GM21576 (cell line): ENCODE measurements around the gene SETBP1.

Experiments used
- ATAC-seq: cut with Tn5 transposase; IDR thresholded peaks from one replicate; pipeline ENCODE4 v1.9.1; 2021; ENCODE audit warnings: mild to moderate bottlenecking, moderate library complexity; ENCODE audit not compliant: unreplicated experiment

SETBP1 gene

DNA sequence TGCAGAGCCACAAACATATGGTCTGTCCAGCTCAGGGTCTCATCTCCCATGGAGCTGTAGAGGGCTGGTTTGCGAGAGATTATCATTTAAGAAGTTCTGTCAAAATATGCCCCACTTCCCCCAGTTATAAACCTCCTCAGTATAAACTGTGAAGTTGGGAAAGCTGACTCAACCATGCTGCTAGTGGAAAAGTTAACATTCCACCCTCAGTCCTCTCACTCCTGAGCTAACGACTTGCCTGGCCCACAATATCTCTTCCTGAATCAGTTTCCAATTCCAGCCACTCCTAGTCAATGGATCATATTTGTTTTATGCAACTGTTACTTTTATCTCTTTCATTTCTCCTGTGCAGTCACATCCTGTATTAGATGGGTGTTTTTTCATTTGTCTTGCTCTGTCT, 326.2 kb downstream of the SETBP1 start:
- ATAC-seq = no peak

DNA sequence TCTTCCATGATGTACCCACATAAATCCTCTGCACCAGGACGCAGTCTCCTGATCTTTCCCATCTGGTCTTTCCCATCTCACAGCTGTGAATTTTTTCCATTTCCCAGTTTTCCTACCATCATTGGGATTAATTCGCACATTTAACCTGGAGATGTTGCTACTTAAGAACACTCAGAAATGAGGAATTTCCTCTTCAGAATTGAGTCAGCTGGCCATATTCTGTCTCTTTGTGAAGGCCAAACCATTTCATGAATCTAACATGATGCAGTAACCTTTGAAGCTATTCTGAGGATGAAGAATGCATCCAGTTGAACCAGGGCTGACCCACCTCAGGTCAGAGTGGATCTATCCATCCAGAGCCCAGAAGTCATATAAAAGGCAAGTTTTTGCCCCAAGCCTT, 326.8 kb downstream of the SETBP1 start:
- ATAC-seq = no peak

DNA sequence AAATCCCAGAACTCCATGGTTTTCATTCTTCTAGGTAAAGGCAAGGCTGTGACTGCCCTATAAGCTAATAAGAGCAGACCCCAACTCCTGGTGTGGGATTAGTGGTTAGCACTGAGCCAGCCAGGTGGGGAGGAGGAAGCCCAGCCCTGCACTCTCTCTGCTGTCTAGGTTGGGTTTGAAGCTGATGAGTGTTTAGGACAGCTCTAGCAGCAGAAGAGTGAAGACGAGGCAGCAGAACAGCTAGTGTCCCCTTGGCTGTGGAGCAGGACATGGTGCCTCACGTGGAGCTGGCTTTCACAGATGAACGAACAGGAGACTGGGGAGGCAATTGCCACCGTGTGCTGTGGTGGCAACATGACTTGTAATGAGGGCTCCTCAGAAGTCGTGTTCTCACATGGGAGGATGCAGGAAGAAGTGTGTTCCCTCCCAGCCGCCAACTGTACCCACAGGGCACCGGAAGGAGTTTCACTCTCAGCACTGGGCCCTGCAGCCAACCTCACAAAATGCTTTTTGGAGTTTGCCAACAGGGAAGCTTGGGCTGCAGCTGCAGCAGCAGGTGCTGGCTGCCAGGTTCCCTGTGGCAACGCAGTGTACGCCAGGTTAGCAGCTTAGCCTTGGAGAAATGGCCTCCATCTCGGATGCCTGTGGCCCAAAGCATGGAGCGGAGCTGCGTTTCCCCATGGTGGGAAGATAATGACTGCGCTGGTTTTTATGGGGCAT, 328.2 kb downstream of the SETBP1 start:
- no peak for ATAC-seq

DNA sequence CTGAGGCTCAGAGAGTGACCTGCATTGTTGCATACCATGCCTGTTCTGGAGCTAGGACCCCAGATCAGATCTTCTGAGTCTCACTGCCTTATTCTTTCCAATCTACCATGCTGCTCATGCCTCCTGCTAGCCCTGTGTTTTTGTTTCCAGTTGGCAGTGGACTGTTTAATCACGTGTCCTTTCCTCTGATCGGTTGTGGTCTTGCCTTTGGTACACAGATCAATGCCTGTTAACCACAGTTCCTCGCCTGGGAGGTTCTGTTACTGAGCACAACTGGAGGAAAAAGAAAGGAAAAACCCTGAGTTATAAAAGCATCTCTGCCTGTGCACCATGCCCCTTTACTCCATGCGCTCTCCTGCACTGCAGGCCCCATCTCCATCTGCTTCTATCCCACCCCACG, 329.1 kb downstream of the SETBP1 start:
- ATAC-seq = no peak

DNA sequence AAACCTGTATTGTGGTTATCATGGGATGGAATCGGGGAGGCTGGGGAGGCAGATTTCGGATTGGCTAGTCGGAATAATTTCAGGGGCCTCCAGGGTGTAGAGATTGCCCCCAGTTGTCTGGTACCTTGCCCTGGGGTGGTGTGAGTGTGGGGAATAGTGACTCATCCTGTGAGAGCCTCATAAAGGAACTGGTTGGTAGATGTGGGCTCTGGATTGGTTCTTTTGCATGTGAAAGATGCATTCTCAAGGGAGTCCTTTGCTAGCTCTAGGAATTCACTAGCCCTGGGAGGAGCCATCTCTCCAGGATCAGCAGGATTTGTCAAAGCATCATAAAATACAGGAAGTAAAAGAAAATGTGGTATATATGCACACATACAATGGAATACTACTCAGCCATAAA, 331.6 kb downstream of the SETBP1 start:
- ATAC-seq = no peak

DNA sequence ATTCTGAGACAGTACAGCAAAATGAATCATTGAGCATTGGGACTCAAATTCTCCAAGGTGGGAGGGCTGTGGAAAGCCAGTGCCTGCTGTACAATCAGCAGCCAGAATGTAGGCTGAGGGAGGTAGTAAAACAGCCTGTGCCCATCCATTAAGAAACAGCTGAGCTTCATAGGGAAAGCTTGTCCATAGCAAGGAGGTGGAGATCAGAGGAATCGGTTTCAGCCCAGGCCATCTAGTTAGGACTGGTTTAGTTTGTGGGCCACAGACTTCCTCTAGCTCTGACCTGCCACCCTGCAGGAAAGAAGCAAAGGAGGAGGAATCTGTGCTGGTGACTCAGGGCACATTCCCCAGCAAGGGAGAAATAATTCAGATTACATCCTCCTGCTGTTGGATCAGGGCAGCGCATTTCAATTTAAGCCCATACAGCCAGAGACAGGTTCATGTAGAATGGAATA, 333.4 kb downstream of the SETBP1 start:
- no peak for ATAC-seq

DNA sequence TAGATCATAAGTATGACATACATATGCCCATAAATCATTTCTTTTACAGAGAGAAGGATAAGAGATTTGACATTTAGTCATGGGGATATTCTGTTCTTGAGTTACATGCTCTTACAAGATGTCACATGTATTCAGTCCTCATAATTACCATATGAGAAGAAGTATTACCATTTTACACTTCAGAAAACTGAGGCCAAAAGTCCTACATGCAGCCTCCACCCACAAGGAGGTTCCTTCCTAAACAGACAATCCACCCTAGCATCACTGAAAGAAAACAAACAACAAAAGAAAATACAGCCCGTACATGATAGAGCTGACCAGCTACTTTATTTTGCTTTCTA, 335.1 kb downstream of the SETBP1 start:
- ATAC-seq = no peak

DNA sequence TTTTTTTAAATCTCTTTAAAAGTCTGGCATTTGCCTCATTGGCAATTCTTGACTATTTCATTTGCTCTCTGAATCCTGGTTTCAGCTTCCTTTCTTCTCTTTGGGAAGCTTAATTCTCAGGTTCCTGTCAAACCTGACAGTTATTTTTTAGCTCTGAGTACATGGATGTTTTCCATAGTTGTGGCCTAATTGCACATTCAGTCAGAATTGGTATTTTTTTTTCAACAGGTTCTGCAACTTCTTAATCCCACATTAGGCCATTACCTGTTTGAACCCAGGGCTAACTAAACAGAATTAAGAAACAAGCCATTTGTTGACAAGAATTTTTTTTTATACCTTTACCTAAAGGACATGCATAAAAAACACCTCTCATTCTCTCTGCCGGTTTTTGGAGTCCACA, 338.8 kb downstream of the SETBP1 start:
- ATAC-seq = no peak

DNA sequence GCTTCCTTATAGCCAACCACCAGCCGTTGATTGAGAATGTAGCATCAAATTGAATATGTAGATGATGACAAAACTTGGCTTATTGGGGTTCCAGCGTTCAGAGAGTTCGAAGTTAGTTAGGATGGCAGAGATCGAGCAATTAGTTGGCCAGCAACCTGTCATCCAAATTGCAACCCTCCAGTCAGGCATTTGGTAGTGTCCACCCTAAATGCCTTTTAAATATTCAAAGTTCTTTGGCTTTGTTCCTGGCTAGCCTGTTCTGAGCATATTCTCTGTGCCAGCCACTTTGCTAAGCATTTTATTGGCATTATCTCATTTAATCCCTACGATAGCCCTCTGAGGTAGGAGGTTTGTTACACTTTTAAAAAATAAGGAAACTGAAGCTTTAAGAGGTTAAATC, 342.8 kb downstream of the SETBP1 start:
- no peak for ATAC-seq

DNA sequence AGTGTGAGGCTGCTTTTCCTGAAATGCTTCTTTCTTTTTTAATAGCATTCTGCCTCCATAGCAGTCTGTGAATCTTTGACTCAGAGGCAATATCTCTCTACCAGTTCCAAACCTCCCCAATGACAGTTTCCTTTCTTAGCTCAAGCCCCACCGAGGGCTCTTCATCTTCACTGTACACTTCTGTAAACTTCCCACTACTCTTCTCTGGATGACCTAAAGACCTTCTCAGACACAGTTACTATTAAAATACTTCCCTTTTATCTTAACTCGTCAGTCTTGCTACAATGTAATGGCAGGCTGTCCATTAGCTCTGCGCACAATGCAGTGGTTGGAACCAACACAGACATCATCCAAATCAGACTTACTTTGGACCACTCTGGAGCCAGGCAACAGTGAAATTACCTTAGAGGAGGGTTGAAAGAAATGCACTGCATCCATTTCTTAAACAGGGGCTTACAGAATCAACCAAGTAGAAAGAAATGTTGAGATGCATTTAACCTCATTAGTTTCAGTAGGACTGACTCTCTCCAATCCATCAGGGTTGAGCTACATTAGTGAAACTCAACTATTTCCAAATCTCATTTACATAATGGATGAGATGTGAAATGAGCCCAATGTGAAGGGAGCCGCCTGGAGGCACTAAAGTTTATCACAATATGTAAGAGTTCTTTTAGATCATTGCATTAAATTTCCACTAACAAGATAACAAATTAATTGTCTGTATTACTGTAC, 343.8 kb downstream of the SETBP1 start:
- no peak for ATAC-seq

DNA sequence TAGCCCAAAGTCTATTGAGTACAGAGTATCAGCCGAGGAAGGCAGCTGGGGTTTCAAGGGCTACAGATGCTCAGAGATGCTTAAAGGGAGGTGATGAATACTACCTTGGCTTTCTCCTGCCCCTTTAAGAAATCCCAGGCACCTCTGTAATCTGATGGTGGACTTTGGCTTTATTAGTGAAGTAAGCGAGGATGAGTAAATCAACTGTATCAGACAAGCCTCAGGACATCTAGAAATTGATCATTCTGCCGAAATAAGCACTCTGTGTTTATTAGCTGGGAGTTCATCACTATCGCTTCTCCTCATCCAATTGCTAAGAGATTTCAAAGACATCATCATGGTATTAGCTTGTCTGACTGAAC, 344.4 kb downstream of the SETBP1 start:
- ATAC-seq = no peak

DNA sequence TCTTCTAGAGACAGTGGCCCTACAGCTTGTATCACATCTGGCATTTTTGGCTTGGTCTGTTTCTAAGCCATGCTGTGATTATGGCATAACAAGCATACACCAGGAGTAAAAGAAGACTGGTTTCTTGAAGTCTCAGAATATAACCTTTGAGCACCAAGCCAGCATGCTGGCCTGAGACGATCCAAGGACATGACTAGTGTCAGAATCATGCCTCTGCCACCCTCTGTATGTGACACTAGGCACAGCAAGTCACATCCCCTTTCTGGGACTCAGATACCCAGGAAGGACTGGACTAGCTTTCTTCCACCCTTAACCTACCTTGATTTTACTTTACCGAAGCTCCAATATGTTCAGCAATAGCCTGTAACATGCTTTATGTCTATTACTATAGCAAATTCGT, 345.5 kb downstream of the SETBP1 start:
- ATAC-seq = no peak

DNA sequence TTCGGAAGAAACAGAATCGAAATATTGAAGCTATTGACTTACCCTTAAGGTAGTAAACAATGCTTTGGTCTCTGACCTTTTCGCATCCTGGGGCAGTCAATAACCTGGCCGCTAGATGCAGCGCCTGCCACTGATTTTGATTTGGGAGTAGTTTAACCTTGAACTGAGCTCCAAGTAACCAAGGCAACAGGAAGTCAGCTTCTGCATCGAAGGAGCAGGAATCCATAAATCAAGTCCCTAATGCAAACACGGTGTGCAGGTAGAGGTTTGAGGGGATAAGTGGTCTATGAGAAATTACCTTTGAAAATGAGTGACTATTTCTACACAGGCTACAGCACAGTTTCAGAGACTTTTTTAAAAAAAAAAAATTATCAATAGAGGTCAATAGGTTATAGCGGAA, 353.5 kb downstream of the SETBP1 start:
- no peak for ATAC-seq

DNA sequence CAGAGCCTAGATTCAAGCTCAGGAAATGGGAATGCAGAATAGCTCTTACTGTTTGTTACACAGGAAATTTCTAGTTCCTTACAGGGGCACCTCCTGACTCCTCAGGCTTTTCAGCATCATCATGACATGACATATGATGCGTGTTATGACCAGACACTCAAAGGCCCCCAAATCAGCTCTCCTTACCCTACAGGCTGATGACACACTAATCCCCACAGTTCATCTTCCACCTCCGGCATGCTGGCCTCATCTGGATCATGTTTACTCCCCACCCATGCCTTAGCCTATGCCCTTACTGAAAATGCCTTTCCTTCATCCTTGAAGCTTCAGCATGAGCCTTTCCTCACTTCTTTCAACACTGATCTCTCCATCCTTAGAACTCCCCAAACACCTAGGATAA, 356.9 kb downstream of the SETBP1 start:
- no peak for ATAC-seq

DNA sequence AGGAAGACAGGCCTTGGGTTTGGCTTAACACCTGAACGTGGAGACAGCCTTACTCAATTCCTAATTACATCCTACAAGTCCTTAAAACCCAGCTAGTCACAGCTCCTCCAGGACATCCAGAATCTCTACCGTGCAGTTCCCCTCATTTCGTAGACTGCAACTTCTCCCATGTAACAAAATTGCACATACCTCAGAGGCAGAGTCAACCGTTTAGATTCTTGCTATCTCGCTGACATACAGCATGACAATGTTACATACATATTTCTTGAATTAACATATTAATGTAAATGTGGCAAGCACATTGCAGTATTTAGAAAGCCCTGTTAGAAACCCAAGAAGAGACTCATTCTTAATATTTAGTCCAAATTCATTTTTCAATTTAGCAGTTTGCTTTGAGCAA, 358.7 kb downstream of the SETBP1 start:
- no peak for ATAC-seq

DNA sequence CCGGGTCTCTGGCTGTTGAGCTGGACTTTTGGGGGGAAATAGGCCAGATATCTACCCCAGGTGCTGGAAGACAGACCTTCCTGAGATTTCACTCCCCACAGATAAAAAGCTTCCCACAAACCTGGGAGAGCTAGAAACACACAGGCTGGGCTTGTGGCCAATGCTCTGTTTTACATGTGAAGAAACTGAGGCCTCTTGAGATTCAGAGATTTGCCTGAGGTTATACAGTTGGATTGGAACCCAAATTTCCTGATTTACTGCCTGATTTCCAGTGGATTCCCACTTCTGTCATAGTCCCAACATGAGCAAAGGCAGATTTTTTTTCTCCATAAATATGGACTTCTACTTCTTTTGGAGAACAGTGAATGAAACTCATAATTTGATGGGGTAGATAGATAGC, 360.2 kb downstream of the SETBP1 start:
- no peak for ATAC-seq

DNA sequence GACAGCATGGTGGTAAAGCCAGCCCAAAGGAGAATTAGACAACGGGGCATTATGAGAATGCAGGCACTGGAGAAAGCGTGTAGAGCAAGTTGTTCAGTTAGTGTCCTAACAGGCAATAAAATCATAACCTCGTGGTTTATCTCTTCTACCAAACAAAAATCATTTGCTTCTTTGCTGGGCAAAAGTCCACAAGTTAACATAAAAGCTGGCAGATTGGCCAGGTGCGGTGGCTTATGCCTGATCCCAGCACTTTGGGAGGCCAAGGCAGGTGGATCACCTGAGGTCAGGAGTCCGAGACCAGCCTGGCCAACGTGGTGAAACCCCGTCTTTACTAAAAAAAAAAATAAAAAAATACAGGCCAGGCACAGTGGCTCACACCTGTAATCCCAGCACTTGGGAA, 364.1 kb downstream of the SETBP1 start:
- ATAC-seq = no peak

DNA sequence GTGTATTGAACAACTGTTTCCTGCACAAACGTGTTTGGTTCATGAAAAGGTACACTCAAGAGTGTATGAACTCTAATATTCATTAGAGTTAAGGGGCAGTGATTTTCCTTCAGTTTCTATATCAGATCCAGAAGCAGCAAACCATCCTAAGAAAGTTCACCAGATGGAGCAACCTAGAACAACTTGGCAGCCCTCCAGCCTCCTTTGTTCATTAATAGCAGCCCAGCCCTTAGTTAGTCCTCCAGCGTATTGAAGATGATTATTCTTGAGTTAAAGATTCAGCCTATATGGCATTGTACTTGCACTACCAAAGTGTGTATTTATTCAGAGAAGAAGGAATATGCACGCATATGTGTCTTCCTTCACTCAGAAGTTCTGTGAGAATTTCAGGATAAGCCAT, 365.5 kb downstream of the SETBP1 start:
- no peak for ATAC-seq

DNA sequence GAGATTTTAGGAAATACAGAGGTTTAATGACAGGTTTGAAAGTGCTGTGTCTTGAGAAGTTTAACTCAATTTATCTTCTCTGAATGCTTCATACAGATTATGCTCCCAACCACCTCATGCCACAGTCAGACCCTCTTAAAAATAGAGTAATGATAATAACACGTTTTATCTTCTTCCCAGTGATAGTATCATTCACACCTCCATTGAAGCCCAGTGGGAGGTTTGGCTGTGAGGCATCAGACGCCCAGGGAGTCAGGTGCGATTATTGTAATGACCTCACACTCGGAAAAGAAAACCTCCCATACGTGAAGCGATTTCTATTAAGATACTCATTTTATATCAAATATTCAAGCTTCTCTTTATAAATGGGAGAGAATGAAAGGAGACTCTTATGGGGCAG, 366.3 kb downstream of the SETBP1 start:
- no peak for ATAC-seq

DNA sequence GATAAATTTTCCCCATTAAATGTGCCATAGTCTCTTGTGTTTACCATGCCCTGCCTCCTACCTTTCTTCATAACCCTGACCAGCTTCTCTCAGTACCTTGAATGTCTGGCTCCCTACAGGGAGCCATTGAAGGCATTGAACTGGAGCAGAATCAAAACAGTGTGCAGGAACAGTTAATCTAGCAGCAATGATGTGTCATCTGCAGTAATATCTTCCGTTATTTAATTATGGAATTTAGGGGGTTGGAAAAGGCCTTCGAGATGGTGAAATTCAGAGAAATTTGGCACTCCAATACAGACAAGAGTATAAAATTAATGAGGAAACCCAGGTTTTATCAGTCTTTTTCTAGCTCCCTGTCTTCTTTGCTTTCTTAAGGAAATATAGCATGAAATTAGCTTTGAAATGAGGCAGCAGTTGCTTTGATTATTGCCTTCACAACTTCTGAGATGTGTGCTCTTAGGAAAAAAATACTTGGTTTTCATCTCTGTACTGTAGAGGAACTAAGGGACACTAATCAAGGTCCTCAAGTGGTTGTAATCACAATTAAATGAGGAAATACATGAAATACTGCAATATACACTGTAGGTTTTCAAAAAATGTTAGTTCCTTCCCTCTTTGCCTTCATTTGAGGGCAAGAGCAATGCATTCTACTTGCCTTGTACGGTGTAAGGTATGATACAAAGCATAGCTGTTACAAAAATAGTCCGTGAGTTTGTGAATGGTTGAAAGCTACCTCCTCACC, 369.1 kb downstream of the SETBP1 start:
- no peak for ATAC-seq

DNA sequence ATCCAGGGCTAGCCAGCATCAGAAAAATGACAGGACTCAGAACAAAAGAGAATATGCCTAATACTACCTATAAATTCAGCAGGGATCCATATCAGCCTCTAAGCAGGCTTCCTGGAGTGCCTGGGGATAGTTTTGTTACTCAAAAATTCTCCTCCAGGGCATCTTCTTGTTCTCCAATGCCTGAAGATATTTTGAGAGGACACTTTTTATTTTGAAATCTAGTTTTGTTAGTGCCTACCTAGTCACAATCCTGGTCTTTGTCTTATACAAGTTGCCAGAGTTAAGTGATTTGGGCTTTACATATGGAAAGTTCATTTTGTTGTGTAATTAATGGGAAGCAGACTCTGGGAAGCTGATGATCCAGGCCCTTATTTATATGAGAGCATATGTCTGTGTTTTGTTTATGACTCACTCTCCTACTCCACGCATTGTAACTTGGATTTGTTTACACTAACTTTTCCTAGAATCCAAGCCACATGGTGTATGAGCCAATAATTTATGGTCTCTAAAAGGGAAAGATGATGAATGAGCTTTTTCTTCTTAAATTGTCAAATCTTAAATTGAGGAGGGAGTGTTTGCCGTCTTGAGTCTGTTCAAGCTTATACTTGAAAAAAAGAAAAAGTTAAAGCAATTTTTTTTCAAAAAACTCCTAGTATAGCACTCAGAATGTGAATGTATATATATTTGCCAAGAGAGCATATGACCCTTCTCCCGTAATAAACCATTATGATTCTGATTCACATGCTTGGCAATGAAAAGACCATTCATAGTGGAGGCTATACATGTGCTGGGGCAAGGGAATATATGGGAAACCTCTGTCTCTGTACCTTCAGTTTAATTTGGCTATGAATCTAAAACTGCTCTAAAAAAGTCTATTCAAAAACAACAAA, 370.3 kb downstream of the SETBP1 start:
- no peak for ATAC-seq
